LNCAP (cell line): Measurements from ENCODE around the gene SERTAD1.

Experiments
- TF ChIP-seq, protein P1 (sequence below): fragments of 450-650 bp; IDR thresholded peaks from 2 replicates; pipeline ENCODE4 v1.5.1; 2017; ENCODE audit warnings: mild to moderate bottlenecking

SERTAD1 gene

DNA sequence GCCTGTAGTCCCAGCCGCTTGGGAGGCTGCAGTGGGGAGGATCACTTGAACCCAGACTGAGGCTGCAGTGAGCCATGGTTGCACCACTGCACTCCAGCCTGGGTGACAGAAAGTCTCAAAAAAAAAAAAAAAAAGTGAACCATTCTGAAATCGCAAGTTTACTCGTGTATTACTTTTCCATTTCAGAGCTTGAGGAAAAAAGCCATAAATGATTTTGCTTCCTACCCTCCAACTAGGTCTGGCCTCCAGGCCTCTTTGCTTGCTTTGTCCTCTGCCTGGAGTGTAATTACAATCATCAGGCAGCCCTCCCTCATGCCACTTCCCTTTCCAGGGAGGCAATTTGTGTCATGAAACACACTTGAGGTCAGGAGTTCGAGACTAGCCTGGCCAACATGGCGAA is 31.3 kb upstream of the SERTAD1 start:
- TF ChIP-seq, protein P1, sequence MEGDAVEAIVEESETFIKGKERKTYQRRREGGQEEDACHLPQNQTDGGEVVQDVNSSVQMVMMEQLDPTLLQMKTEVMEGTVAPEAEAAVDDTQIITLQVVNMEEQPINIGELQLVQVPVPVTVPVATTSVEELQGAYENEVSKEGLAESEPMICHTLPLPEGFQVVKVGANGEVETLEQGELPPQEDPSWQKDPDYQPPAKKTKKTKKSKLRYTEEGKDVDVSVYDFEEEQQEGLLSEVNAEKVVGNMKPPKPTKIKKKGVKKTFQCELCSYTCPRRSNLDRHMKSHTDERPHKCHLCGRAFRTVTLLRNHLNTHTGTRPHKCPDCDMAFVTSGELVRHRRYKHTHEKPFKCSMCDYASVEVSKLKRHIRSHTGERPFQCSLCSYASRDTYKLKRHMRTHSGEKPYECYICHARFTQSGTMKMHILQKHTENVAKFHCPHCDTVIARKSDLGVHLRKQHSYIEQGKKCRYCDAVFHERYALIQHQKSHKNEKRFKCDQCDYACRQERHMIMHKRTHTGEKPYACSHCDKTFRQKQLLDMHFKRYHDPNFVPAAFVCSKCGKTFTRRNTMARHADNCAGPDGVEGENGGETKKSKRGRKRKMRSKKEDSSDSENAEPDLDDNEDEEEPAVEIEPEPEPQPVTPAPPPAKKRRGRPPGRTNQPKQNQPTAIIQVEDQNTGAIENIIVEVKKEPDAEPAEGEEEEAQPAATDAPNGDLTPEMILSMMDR = no peak

DNA sequence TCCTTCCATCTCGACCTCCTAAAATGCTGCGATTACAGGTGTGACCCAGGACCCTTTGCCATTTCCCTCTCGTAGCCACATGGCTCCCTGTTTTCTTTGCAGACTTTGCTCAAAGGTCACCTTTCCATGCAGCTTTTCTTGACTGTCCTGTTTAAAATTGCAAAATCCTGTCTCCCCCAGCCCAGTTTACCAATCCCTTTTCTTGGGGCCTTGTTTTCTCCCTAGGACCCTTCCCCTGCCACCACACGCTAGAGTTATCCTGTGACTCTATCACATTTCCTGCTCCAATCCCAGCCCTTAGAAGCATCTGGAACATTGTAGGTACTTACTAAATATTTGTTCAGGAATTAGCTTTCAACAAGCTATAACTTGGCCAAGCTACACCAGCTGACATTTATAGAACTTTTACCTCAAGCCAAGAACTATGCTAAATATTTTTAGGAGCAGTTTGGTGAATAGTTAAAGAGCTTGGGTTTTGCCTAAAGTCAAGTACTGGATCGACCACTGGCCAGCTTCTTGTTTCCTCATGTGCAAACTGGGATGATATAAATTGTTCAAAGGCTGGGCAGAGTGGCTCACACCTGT is 27.5 kb upstream of the SERTAD1 start:
- TF ChIP-seq, protein P1 = no peak

DNA sequence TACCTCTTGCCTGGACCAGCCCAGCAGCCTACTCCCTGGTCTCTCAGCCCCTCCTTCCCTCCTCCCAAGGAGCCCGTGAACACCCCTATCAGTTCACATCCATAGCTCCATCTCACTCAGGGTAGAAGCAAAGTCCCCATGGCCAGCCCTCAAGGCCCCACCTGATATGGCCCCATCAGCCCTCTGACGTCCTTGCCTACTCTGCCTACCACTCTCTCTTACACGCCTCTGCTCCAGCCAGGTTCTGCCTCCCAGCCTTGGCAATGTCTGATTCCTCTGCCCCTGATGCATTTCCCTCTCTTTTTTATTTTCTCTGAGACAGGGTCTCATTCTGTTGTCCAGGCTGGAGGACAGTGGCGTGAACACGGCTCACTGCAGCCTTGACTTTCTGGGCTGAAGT is 26.2 kb upstream of the SERTAD1 start:
- TF ChIP-seq, protein P1 = no peak

DNA sequence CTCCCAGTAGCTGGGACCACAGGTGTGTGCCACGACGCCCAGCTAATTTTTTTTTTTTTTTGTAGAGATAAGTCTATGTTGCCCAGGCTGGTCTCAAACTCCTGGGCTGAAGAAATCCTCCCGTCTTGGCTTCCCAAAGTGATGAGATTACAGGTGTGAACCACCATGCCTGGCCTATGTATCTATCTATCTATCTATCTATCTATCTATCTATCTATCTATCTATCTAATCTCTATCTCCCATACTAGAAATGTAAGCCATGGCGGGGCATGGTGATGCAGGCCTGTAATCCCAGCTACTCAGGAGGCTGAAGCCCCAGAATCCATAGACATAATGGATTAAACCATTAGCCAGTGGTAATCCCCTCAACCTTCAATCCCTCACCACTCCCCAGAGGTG is 24.9 kb upstream of the SERTAD1 start:
- TF ChIP-seq, protein P1 = no peak

DNA sequence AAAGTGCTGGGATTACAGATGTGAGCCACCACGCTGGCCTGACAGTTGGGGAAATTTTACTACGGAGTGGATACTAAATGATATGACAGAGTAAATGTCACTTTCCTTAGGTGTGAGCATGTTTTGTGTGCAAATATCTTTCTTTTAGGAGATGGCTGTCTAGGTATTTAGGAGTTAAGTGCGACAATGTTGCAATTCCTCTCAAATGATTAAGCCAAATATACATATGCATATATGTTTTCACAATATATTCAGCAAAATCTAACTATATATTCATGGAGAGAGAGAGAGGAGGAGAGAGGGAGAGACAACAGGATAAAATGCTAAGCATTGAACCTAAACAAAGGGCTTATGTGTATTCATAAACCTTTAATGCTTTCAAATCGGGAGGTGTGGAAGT is 23.7 kb upstream of the SERTAD1 start:
- TF ChIP-seq, protein P1 = no peak

DNA sequence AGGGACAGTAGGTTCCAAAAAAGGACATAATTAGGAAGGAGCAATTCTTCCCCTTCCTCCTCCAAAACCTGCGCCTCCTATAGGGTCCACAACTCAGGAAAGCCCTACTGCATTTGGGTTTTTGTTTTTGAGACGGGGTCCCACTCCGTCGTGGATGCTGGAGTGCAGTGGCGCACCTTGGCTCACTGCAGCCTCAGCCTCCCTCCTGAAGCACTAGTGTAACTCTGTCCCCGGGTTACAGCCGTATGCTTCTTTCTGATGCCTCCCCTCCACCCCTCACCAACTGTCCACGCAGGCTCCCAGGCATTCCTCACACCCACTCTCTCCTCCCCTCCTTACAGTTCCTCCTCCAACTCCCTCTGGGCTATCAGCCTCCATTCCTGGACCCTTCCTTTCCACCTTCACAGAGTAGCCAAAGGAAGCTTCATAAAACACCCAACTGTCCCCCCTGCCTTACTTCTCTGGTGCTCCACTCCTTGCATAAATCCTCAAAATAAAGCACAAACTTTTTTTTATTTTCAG is 20.5 kb upstream of the SERTAD1 start:
- TF ChIP-seq, protein P1 = no peak

DNA sequence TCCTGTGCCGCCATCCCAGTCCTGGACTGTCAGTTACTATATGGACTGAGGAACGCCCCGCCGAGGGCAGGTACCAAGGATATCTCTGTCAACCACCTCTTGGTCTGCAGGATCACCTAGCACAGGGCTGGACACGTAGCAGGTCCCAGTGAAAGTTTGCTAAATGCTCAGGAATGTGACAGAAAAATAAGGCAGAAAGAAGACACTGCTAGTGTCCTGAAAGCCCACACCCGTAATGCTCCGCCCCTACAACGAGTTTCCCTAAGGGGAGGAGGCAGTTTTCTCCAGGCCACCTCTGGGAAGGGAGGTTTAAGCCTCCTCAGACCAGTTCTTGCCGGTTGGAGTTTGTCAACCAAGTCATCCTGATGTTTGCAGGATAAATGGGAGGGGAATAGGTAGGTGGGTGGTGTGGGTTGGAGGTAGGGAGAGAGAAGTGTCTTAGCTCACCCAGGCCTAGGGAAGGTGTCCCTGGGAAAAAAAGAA is 20.0 kb upstream of the SERTAD1 start:
- TF ChIP-seq, protein P1 = no peak

DNA sequence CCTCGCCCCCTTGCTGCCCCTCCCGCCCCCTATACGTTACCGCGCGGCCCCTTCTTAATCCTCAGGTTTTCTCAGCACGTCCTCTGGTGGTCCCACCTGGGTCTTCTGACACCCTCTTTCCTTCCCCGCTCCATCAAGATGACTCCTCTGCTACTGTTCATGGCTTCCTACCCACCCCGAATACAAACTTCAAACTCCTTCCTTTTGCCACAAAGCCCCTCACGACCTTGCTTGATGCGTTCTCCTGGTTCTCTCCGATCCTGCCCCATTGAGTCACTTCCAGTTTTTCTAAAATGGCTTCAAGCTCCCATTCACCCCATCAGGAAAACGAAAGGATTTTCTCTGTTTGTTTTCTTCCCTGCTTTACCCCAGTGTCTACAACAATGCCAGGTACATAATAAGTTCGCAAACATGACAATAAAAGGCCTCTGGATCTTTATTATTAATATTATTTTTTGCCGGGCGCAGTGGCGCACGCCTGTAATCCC is 19.1 kb upstream of the SERTAD1 start:
- TF ChIP-seq, protein P1 = no peak
